Bronchial epithelial cell (primary cell): ENCODE data around the gene BCAS3. TPM values are rescaled to one million over a fixed set of nuclear protein-coding genes. Genes with fewer than 3 reads are reported as not detected.
A peak's percentile ranks its signal among the peaks of the same experiment; 100 is the strongest.

ENCODE experiments used
- DNase-seq: peaks from one replicate; pipeline ENCODE4 v3.0.0-alpha.2; 2010; ENCODE audit warnings: low read depth
- FAIRE-seq: peaks from 2 replicates; lab custom pipeline; 2011; peaks lifted over from hg19 to GRCh38; lab: Jason Lieb, UNC
- H3K27me3 ChIP-seq: 2 replicates; pipeline ENCODE4 v1.5.1; 2011; ENCODE audit warnings: low read length; ENCODE audit not compliant: control insufficient read depth, insufficient read depth
- H3K36me3 ChIP-seq: 2 replicates; pipeline ENCODE4 v1.5.1; 2011; ENCODE audit warnings: low read length; ENCODE audit not compliant: control insufficient read depth, insufficient read depth
- H3K4me3 ChIP-seq: 2 replicates; pipeline ENCODE4 v1.5.1; 2011; ENCODE audit warnings: mild to moderate bottlenecking, low read depth, low read length, control low read depth
- total RNA-seq: library from RNA; depleted of rRNA; stranded (reverse); fragments of >200 nt; gene quantifications from 2 replicates; pipeline ENCODE4 v1.2.1, GENCODE V29; 2014
- TF ChIP-seq, protein P1 (sequence below): IDR thresholded peaks from 2 replicates; pipeline ENCODE4 v1.5.1; 2011; ENCODE audit warnings: mild to moderate bottlenecking, moderate library complexity, low read length, control low read depth, inconsistent platforms; ENCODE audit not compliant: insufficient read depth, severe bottlenecking

Gene BCAS3
- total RNA-seq, 1 donor from 2014 or later, result 10.3 TPM

DNA sequence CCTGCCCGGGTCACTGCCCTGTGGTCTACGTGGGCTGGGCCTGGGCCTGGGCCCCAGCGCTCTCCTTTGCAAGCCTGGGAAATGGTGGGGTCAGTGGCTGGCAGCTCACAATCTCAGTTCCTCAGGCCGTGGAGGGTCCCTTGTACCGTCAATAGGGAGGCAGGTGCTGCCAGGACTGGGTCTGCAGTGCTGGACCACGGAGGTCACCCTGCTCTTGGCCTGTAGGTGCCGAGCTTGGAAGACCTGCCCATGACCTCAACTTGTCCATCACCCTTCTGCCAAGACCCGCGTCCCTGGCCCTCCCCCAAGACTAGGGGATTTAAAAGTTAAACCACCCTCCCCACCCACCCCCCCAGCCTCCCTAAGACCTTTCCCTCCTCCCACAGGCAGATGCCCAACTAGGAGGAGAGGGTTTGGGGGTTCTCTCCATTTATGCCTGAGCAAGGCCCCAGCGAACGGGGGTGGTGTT is 724.5 kb downstream of the BCAS3 start:
- Histone ChIP-seq H3K27me3 (peaks cover 64% of the 10 kb centered on the region), H3K36me3 (no peaks in the 10 kb centered on the region), H3K4me3 (no peak overlapping the region)
- FAIRE-seq, result no peak
- DNase-seq, result no peak
- TF ChIP-seq, protein P1, sequence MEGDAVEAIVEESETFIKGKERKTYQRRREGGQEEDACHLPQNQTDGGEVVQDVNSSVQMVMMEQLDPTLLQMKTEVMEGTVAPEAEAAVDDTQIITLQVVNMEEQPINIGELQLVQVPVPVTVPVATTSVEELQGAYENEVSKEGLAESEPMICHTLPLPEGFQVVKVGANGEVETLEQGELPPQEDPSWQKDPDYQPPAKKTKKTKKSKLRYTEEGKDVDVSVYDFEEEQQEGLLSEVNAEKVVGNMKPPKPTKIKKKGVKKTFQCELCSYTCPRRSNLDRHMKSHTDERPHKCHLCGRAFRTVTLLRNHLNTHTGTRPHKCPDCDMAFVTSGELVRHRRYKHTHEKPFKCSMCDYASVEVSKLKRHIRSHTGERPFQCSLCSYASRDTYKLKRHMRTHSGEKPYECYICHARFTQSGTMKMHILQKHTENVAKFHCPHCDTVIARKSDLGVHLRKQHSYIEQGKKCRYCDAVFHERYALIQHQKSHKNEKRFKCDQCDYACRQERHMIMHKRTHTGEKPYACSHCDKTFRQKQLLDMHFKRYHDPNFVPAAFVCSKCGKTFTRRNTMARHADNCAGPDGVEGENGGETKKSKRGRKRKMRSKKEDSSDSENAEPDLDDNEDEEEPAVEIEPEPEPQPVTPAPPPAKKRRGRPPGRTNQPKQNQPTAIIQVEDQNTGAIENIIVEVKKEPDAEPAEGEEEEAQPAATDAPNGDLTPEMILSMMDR, result no peak

DNA sequence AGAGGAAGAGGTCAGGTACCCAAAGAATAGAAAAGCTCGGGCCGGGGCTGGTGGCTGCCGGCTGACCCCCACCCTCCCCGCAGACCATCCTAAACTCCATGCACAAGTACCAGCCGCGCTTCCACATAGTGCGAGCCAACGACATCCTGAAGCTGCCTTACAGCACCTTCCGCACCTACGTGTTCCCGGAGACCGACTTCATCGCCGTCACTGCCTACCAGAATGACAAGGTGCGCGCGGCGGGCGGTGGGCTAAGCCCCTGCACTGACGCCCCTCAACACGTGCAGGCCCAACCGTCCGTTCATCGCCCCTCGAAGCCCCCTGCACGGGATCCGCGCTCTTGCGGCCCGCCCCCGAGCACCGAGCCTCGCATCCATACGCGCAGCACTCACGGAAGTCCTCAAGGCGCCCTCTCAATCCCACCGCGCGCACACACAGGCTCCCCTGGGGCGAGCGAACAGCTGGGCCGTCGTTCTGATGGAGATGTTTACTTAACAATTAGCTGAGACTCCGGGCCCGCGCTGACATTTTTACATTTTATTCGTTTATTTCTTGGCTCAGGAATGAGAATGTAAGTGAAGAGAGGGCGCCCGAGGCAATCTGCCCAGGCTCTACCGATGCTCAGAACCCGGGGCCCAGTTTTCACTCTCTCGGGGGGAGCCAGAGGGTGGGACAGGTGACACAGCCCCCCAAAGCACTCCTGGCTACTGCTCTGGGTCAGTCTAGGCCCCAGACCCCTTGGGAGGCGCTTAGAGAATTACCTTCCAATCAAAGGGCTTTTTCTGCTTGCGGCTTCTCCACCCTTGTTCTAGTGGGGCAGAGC is 725.5 kb downstream of the BCAS3 start:
- FAIRE-seq (no peak), DNase-seq (no peak)
- no peaks in the 10 kb centered on the region for H3K36me3 ChIP-seq
- H3K4me3 ChIP-seq, result no peak overlapping the region
- H3K27me3 ChIP-seq, result peaks cover 59% of the 10 kb centered on the region
- TF ChIP-seq, protein P1, result no peak

DNA sequence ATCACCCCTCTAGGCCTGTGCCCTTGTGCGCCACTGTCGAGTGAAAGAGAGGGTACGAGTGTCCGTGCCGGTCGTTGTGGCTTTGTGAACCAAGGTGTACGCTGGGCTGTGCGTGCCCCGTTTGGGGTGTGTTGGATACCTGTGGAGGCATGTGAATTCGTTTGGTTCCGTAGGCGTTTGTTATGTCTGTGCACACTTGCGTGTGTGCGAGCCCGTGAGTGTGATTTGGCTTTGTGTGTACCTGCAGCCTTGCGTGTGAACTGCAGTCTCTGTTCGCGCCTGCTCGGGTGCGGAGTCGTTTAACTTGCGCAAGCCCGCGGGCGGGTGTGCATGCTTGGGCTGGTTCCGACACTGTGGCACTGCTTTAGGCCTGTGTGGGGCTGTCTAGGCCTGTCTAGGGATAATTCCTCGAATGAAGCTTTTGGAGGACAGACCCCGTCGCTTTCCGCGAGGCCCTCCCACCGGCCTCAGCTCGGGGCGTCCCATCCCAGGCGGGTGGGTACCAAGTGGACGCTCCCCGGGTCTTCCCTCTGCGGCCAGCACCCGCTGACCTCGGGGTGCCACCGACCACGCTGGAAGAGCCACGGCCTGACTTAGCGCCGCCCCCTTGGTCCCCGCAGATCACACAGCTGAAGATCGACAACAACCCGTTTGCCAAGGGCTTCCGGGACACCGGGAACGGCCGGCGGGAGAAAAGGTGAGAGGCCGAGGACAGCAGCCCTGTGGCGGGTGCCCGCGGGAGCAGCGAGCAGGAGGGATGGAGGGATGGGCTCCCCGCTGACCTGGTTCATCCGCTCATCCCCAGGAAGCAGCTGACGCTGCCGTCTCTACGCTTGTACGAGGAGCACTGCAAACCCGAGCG is 726.4 kb downstream of the BCAS3 start:
- H3K27me3 ChIP-seq, result peaks cover 52% of the 10 kb centered on the region
- TF ChIP-seq, protein P1, result no peak
- FAIRE-seq (peak; percentile 23), DNase-seq (peak; percentile 70)
- no peak overlapping the region for H3K4me3 ChIP-seq
- H3K36me3 ChIP-seq, result no peaks in the 10 kb centered on the region

DNA sequence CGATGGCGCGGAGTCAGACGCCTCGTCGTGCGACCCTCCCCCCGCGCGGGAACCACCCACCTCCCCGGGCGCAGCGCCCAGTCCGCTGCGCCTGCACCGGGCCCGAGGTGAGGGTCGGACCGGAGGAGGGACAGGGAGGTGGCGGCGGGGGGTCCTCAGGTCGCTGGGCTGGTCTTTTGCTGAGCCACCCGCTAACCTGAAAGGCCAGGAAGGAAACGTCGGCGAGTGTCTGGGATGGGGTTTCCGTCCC is 726.9 kb downstream of the BCAS3 start:
- peaks cover 50% of the 10 kb centered on the region for H3K27me3 ChIP-seq
- no peak overlapping the region for H3K4me3 ChIP-seq
- TF ChIP-seq, protein P1, result no peak
- DNase-seq (no peak), FAIRE-seq (no peak)
- H3K36me3 ChIP-seq, result no peaks in the 10 kb centered on the region

DNA sequence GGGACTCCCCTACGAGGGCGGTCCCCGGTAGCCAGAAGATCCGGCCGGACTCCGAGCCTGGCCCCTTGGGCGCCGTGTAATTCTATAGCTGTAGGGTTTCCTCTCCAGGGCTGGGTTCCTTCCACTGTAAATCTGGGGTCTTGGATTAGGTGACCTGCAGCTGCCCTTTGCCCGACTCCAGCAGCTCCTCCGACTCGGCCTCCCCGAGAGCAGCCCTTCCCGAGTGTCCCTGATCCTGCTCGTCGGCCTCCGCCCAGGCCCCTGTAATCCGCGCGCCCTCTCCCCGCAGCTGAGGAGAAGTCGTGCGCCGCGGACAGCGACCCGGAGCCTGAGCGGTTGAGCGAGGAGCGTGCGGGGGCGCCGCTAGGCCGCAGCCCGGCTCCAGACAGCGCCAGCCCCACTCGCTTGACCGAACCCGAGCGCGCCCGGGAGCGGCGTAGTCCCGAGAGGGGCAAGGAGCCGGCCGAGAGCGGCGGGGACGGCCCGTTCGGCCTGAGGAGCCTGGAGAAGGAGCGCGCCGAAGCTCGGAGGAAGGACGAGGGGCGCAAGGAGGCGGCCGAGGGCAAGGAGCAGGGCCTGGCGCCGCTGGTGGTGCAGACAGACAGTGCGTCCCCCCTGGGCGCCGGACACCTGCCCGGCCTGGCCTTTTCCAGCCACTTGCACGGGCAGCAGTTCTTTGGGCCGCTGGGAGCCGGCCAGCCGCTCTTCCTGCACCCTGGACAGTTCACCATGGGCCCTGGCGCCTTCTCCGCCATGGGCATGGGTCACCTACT is 727.4 kb downstream of the BCAS3 start:
- FAIRE-seq (no peak), DNase-seq (no peak)
- Histone ChIP-seq H3K27me3 (peaks cover 52% of the 10 kb centered on the region), H3K36me3 (no peaks in the 10 kb centered on the region), H3K4me3 (no peak overlapping the region)
- TF ChIP-seq, protein P1, result no peak
